Loucy (cell line): ENCODE data around the gene APBA3.

Experiments used
- EZH2phosphoT487 ChIP-seq: fragments of 200-600 bp; IDR thresholded peaks from 2 replicates; pipeline ENCODE4 v1.6.1; 2018; ENCODE audit warnings: antibody characterized with exemption, mild to moderate bottlenecking, moderate library complexity, borderline replicate concordance
- TF ChIP-seq, protein P1 (sequence below): fragments of 200-600 bp; sonication (generic); conservative IDR thresholded peaks from 2 replicates; pipeline ENCODE4 v1.5.1; 2014; ENCODE audit warnings: mild to moderate bottlenecking, antibody characterized with exemption, low read length

- TF ChIP-seq, protein P1, sequence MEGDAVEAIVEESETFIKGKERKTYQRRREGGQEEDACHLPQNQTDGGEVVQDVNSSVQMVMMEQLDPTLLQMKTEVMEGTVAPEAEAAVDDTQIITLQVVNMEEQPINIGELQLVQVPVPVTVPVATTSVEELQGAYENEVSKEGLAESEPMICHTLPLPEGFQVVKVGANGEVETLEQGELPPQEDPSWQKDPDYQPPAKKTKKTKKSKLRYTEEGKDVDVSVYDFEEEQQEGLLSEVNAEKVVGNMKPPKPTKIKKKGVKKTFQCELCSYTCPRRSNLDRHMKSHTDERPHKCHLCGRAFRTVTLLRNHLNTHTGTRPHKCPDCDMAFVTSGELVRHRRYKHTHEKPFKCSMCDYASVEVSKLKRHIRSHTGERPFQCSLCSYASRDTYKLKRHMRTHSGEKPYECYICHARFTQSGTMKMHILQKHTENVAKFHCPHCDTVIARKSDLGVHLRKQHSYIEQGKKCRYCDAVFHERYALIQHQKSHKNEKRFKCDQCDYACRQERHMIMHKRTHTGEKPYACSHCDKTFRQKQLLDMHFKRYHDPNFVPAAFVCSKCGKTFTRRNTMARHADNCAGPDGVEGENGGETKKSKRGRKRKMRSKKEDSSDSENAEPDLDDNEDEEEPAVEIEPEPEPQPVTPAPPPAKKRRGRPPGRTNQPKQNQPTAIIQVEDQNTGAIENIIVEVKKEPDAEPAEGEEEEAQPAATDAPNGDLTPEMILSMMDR = no peak
- no peak for TF ChIP-seq EZH2phosphoT487
Observed at GRCh38 chr19:3805859-3806258, 44.4 kb upstream of the APBA3 start.
